ENCODE data around the gene MRPL57.
"Not testable (repeated sequence)": the region's sequence is repeated elsewhere in the genome, so short reads cannot be mapped to it uniquely, and the experiment has no call there.

- TF ChIP-seq CTCF (IDR thresholded peaks at IDR 0.05; ENCODE audit: control extremely low read depth in 1 of 3, insufficient read depth in 1 of 3, low read depth in 1 of 3, low read length in 3 of 3); EP300 (IDR thresholded peaks at IDR 0.05; ENCODE audit: borderline replicate concordance in 1 of 2, low read depth in 2 of 2, low read length in 2 of 2); USF2 (IDR thresholded peaks at IDR 0.05; ENCODE audit: low read length); RFX5 (IDR thresholded peaks at IDR 0.05; ENCODE audit: borderline replicate concordance, low read depth, low read length); ATF3 (IDR thresholded peaks at IDR 0.05; ENCODE audit: insufficient read depth, low read depth, low read length); POLR2AphosphoS5 (IDR thresholded peaks at IDR 0.05; ENCODE audit: low read depth, low read length); POLR2A (IDR thresholded peaks at IDR 0.05; ENCODE audit: control extremely low read depth in 1 of 2, low read depth in 2 of 2, low read length in 2 of 2); GABPA (IDR thresholded peaks at IDR 0.05; ENCODE audit: borderline replicate concordance, insufficient read depth, low read length); NRF1 (IDR thresholded peaks at IDR 0.05; ENCODE audit: low read depth, low read length): not testable (repeated sequence)
These were observed 21.9 kb downstream of the MRPL57 start for GRCh38 chr13:21198391-21198790.

Measured in H1 (cell line).